WTC11 (cell line): ENCODE results near the gene MFF. TPM values are rescaled to one million over a fixed set of nuclear protein-coding genes. Genes with fewer than 3 reads are reported as not detected.

Source experiments
- ATAC-seq: fragments of 200-7000 bp; cut with Tn5 transposase; 2 replicates; pipeline ENCODE4 v1.10.0; 2021; ENCODE audit warnings: mild to moderate bottlenecking, moderate library complexity
- CTCF ChIA-PET: fragments of 300-600 bp; sonication (Branson Sonifier 250); formaldehyde crosslinking; loops from one replicate; lab custom pipeline; 2021; ENCODE audit warnings: antibody characterized with exemption; lab: Charles Lee
- POLR2A ChIA-PET: fragments of 350-600 bp; sonication (Branson Sonifier 250); formaldehyde crosslinking; loops from one replicate; lab custom pipeline; 2021; ENCODE audit warnings: antibody characterized with exemption; lab: Charles Lee
- DNase-seq: peaks from one replicate; pipeline ENCODE4 v3.0.0; 2021; ENCODE audit warnings: low spot score
- H3K27ac Mint-ChIP-seq: 2 replicates; pipeline ENCODE4 v1.8.0; 2021; ENCODE audit warnings: mixed read lengths
- H3K27me3 Mint-ChIP-seq: 2 replicates; pipeline ENCODE4 v1.8.0; 2021; ENCODE audit warnings: low read depth, mild to moderate bottlenecking, moderate library complexity, mixed read lengths
- H3K36me3 Mint-ChIP-seq: 2 replicates; pipeline ENCODE4 v1.8.0; 2021; ENCODE audit warnings: mixed read lengths
- H3K4me1 Mint-ChIP-seq: 2 replicates; pipeline ENCODE4 v1.8.0; 2022; ENCODE audit warnings: mixed read lengths
- H3K4me3 Mint-ChIP-seq: 2 replicates; pipeline ENCODE4 v1.8.0; 2021; ENCODE audit warnings: mild to moderate bottlenecking, moderate library complexity, mixed read lengths
- H3K9me3 Mint-ChIP-seq: 2 replicates; pipeline ENCODE4 v1.8.0; 2021; ENCODE audit warnings: mixed read lengths
- ATF1 ChIP-seq: sonication (generic); formaldehyde crosslinking; IDR thresholded peaks from 2 replicates; pipeline ENCODE4 v1.8.1; 2023; ENCODE audit warnings: mild to moderate bottlenecking, moderate library complexity, missing genetic modification reagents
- CREM ChIP-seq: sonication (generic); formaldehyde crosslinking; IDR thresholded peaks from 2 replicates; pipeline ENCODE4 v1.8.1; 2022; ENCODE audit warnings: mild to moderate bottlenecking, missing genetic modification reagents, moderate library complexity
- GTF2I ChIP-seq: fragments of 250-450 bp; sonication (Bioruptor Pico); conservative IDR thresholded peaks from 2 replicates; pipeline ENCODE4 v1.4.0; 2021; ENCODE audit warnings: mild to moderate bottlenecking
- JAZF1 ChIP-seq: fragments of 250-450 bp; sonication (Bioruptor Pico); IDR thresholded peaks from 2 replicates; pipeline ENCODE4 v1.9.0; 2021; ENCODE audit warnings: moderate library complexity, mild to moderate bottlenecking, inconsistent platforms
- NFATC4 ChIP-seq: fragments of 250-450 bp; sonication (Bioruptor Pico); IDR thresholded peaks from 2 replicates; pipeline ENCODE4 v1.9.0; 2021; ENCODE audit warnings: mild to moderate bottlenecking
- NFE2L1 ChIP-seq: sonication (generic); formaldehyde crosslinking; IDR thresholded peaks from 2 replicates; pipeline ENCODE4 v1.8.1; 2023; ENCODE audit warnings: missing genetic modification reagents
- NR2C2 ChIP-seq: sonication (generic); formaldehyde crosslinking; IDR thresholded peaks from 2 replicates; pipeline ENCODE4 v1.8.0; 2022; ENCODE audit warnings: mild to moderate bottlenecking, missing genetic modification reagents
- OVOL2 ChIP-seq: fragments of 250-450 bp; sonication (Bioruptor Pico); IDR thresholded peaks from 2 replicates; pipeline ENCODE4 v1.9.0; 2021; ENCODE audit warnings: mild to moderate bottlenecking, borderline replicate concordance
- RORB ChIP-seq: fragments of 250-450 bp; sonication (Bioruptor Pico); IDR thresholded peaks from 2 replicates; pipeline ENCODE4 v1.9.0; 2021; ENCODE audit warnings: mild to moderate bottlenecking
- SMAD3 ChIP-seq: sonication (generic); formaldehyde crosslinking; IDR thresholded peaks from 2 replicates; pipeline ENCODE4 v1.8.0; 2022; ENCODE audit warnings: missing genetic modification reagents, mild to moderate bottlenecking, borderline replicate concordance
- SMAD4 ChIP-seq: sonication (generic); formaldehyde crosslinking; IDR thresholded peaks from 2 replicates; pipeline ENCODE4 v1.8.0; 2022; ENCODE audit warnings: mild to moderate bottlenecking, missing genetic modification reagents
- TCF7 ChIP-seq: sonication (generic); formaldehyde crosslinking; IDR thresholded peaks from 2 replicates; pipeline ENCODE4 v1.8.0; 2022; ENCODE audit warnings: mild to moderate bottlenecking, low read depth, missing genetic modification reagents, moderate library complexity
- TEAD1 ChIP-seq: sonication (generic); formaldehyde crosslinking; IDR thresholded peaks from 2 replicates; pipeline ENCODE4 v1.8.0; 2022; ENCODE audit warnings: mild to moderate bottlenecking, missing genetic modification reagents
- total RNA-seq: library from RNA; stranded (reverse); gene quantifications from 3 replicates; pipeline ENCODE4 v1.2.3, GENCODE V29; 2021
- TF ChIP-seq, protein P1 (sequence below): fragments of 250-450 bp; sonication (Bioruptor Pico); IDR thresholded peaks from 2 replicates; pipeline ENCODE4 v2.1.2; 2022; ENCODE audit warnings: mild to moderate bottlenecking, moderate library complexity
- TF ChIP-seq, protein P2 (sequence below): sonication (generic); formaldehyde crosslinking; IDR thresholded peaks from 2 replicates; pipeline ENCODE4 v1.8.1; 2022; ENCODE audit warnings: low read depth, mild to moderate bottlenecking, moderate library complexity, missing genetic modification reagents, borderline replicate concordance
- TF ChIP-seq, protein P3 (sequence below): sonication (generic); formaldehyde crosslinking; IDR thresholded peaks from 2 replicates; pipeline ENCODE4 v1.8.1; 2022; ENCODE audit warnings: mild to moderate bottlenecking, moderate library complexity, missing genetic modification reagents
- TF ChIP-seq, protein P4 (sequence below): fragments of 250-450 bp; sonication (Bioruptor Pico); IDR thresholded peaks from 2 replicates; pipeline ENCODE4 v1.9.0; 2021; ENCODE audit warnings: mild to moderate bottlenecking
- TF ChIP-seq, protein P5 (sequence below): fragments of 250-450 bp; sonication (Bioruptor Pico); IDR thresholded peaks from 2 replicates; pipeline ENCODE4 v1.9.0; 2021; ENCODE audit warnings: moderate library complexity, mild to moderate bottlenecking, inconsistent platforms, borderline replicate concordance
- TF ChIP-seq, protein P6 (sequence below): fragments of 250-450 bp; sonication (Bioruptor Pico); conservative IDR thresholded peaks from 2 replicates; pipeline ENCODE4 v1.9.0; 2021; ENCODE audit warnings: mild to moderate bottlenecking

MFF gene
- total RNA-seq, 1 experiment from 2014 or later, result 78.5 TPM

DNA sequence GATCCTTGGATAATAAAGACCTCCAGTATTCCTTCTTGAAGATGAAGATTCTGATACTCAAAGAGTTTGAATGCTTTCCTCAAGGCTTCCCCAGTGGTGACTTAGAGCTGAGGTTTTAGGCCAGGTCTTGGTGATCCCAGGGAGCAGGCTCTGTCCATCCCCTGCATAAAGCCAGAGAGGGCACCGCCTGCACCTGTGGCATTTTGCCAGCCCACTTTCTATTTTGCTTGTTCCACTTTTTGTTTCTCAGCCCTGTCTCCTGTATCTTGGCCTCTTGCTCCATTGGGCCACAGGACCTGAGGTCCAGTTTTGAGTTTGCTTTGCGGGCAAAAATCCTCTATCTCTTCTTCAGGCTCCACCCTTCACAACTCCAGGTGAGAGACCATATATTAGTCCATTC, 69.3 kb downstream of the MFF start (continued):
- TF ChIP-seq ATF1 (CRISPR knock-in tag) (no peak), CREM (no peak), NFATC4 (CRISPR knock-in tag) (no peak), TEAD1 (CRISPR knock-in tag) (no peak), TCF7 (CRISPR knock-in tag) (no peak), SMAD3 (CRISPR knock-in tag) (no peak)
- TF ChIP-seq, protein P1, sequence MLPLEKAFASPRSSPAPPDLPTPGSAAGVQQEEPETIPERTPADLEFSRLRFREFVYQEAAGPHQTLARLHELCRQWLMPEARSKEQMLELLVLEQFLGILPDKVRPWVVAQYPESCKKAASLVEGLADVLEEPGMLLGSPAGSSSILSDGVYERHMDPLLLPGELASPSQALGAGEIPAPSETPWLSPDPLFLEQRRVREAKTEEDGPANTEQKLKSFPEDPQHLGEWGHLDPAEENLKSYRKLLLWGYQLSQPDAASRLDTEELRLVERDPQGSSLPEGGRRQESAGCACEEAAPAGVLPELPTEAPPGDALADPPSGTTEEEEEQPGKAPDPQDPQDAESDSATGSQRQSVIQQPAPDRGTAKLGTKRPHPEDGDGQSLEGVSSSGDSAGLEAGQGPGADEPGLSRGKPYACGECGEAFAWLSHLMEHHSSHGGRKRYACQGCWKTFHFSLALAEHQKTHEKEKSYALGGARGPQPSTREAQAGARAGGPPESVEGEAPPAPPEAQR, result no peak
- TF ChIP-seq, protein P2, sequence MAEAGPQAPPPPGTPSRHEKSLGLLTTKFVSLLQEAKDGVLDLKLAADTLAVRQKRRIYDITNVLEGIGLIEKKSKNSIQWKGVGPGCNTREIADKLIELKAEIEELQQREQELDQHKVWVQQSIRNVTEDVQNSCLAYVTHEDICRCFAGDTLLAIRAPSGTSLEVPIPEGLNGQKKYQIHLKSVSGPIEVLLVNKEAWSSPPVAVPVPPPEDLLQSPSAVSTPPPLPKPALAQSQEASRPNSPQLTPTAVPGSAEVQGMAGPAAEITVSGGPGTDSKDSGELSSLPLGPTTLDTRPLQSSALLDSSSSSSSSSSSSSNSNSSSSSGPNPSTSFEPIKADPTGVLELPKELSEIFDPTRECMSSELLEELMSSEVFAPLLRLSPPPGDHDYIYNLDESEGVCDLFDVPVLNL, result no peak

DNA sequence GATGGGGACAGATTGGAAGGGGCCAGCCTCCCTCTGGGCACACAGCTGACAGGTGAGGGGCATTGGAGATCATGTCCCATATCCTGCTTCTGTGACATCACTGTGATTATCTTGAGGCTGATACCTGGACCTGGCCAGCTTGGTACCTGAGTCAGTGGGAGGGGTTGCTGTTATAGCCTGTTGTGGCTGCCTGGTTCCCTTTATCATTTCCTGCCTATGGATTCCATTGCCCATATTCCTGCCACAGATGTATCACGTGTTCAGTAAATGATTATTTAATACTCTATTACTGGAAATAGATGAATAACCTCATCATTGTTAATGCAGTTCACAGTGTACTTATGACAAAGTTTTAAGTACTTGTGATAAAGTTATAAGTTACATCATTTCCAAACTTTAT, 70.5 kb downstream of the MFF start:
- H3K4me1 Mint-ChIP-seq, result peaks cover 12% of the 10 kb centered on the region
- CTCF ChIA-PET, result no interaction called here
- POLR2A ChIA-PET, result no interaction called here

More for the DNA sequence above, 70.5 kb downstream of the MFF start:
- H3K27me3 Mint-ChIP-seq, result no peaks in the 10 kb centered on the region
- no peak overlapping the region for H3K4me3 Mint-ChIP-seq
- TF ChIP-seq CREM (no peak), NFE2L1 (CRISPR knock-in tag) (no peak), SMAD4 (CRISPR knock-in tag) (no peak), NR2C2 (CRISPR knock-in tag) (no peak), SMAD3 (CRISPR knock-in tag) (no peak), RORB (CRISPR knock-in tag) (no peak), OVOL2 (CRISPR knock-in tag) (no peak), JAZF1 (CRISPR knock-in tag) (no peak), GTF2I (CRISPR knock-in tag) (no peak), NFATC4 (CRISPR knock-in tag) (no peak)
- TF ChIP-seq, protein P3, sequence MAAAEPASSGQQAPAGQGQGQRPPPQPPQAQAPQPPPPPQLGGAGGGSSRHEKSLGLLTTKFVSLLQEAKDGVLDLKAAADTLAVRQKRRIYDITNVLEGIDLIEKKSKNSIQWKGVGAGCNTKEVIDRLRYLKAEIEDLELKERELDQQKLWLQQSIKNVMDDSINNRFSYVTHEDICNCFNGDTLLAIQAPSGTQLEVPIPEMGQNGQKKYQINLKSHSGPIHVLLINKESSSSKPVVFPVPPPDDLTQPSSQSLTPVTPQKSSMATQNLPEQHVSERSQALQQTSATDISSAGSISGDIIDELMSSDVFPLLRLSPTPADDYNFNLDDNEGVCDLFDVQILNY (CRISPR knock-in tag), result no peak
- TF ChIP-seq, protein P2, result no peak
- TF ChIP-seq, protein P4, sequence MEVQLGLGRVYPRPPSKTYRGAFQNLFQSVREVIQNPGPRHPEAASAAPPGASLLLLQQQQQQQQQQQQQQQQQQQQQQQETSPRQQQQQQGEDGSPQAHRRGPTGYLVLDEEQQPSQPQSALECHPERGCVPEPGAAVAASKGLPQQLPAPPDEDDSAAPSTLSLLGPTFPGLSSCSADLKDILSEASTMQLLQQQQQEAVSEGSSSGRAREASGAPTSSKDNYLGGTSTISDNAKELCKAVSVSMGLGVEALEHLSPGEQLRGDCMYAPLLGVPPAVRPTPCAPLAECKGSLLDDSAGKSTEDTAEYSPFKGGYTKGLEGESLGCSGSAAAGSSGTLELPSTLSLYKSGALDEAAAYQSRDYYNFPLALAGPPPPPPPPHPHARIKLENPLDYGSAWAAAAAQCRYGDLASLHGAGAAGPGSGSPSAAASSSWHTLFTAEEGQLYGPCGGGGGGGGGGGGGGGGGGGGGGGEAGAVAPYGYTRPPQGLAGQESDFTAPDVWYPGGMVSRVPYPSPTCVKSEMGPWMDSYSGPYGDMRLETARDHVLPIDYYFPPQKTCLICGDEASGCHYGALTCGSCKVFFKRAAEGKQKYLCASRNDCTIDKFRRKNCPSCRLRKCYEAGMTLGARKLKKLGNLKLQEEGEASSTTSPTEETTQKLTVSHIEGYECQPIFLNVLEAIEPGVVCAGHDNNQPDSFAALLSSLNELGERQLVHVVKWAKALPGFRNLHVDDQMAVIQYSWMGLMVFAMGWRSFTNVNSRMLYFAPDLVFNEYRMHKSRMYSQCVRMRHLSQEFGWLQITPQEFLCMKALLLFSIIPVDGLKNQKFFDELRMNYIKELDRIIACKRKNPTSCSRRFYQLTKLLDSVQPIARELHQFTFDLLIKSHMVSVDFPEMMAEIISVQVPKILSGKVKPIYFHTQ (CRISPR knock-in tag), result no peak
- TF ChIP-seq, protein P5, sequence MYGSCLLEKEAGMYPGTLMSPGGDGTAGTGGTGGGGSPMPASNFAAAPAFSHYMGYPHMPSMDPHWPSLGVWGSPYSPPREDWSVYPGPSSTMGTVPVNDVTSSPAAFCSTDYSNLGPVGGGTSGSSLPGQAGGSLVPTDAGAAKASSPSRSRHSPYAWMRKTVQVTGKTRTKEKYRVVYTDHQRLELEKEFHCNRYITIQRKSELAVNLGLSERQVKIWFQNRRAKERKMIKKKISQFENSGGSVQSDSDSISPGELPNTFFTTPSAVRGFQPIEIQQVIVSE (CRISPR knock-in tag), result no peak
- TF ChIP-seq, protein P6, sequence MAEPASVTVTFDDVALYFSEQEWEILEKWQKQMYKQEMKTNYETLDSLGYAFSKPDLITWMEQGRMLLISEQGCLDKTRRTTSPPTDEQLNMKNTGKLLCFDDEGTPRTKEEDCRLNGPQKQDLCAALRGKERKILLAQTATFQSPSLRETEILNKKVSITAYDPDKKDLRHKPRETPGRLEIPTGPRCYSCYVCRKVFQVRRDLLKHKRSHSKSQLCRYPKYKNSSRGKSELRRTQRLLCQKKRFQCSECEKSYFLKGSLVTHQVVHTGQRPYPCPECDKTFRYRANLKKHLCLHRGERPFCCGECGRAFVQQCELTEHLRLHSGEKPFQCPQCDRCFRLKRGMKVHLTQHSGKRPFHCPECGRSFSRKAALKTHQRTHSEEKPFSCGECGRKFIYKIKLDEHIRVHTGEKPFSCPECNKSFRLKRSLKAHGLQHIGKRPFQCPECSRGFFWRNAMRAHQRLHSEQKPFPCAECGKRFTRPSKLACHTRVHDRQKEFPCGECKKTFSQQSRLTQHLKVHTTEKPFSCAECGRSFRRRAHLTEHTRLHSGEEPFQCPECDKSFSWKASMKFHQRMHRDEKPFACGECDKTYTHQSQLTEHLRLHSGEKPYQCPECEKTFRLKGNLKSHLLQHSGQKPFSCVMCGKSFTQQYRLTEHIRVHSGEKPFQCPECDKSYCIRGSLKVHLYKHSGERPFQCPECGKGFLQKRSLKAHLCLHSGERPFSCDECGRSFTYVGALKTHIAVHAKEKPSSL (CRISPR knock-in tag), result no peak
- DNase-seq (no peak), ATAC-seq (no peak)
- H3K27ac Mint-ChIP-seq, result no peak overlapping the region
- H3K36me3 Mint-ChIP-seq, result no peaks in the 10 kb centered on the region
- H3K9me3 Mint-ChIP-seq, result no peaks in the 10 kb centered on the region
